GM23338 (cell line): ENCODE data around the gene WIPF3. TPM values are rescaled to one million over a fixed set of nuclear protein-coding genes. Genes with fewer than 3 reads are reported as not detected.

Experiments used
- ATAC-seq: fragments of 200-7000 bp; cut with Tn5 transposase; 3 replicates; pipeline ENCODE4 v1.9.1; 2020
- DNase-seq: peaks from one replicate; pipeline ENCODE4 v3.0.0-alpha.2; 2015; ENCODE audit warnings: low spot score
- H2AFZ ChIP-seq: fragments of 200-600 bp; sonication (generic); 2 replicates; pipeline ENCODE4 v1.8.0; 2016; ENCODE audit warnings: antibody characterized with exemption, mild to moderate bottlenecking, moderate library complexity
- H3F3A ChIP-seq: fragments of 200-600 bp; sonication (generic); replicated peaks from 2 replicates; pipeline ENCODE4 v1.8.0; 2017; ENCODE audit warnings: antibody characterized with exemption, mixed run types, low read depth
- H3K27ac ChIP-seq: fragments of 200-600 bp; sonication (generic); 2 replicates; pipeline ENCODE4 v1.6.1; 2016; ENCODE audit warnings: low read depth
- H3K27me3 ChIP-seq: fragments of 200-600 bp; sonication (generic); 2 replicates; pipeline ENCODE4 v1.8.0; 2016; ENCODE audit warnings: mild to moderate bottlenecking, mixed run types, moderate library complexity; ENCODE audit not compliant: insufficient read depth
- H3K36me3 ChIP-seq: fragments of 200-600 bp; sonication (generic); 2 replicates; pipeline ENCODE4 v1.8.0; 2016; ENCODE audit warnings: mild to moderate bottlenecking; ENCODE audit not compliant: insufficient read depth
- H3K4me1 ChIP-seq: fragments of 200-600 bp; sonication (generic); 2 replicates; pipeline ENCODE4 v1.8.0; 2016; ENCODE audit warnings: mild to moderate bottlenecking, moderate library complexity; ENCODE audit not compliant: insufficient read depth
- H3K4me2 ChIP-seq: fragments of 200-600 bp; sonication (generic); 2 replicates; pipeline ENCODE4 v1.7.1; 2017; ENCODE audit warnings: mixed run types
- H3K4me3 ChIP-seq: fragments of 200-600 bp; sonication (generic); 2 replicates; pipeline ENCODE4 v1.6.1; 2016; ENCODE audit warnings: mixed run types
- H3K79me2 ChIP-seq: fragments of 200-600 bp; sonication (generic); replicated peaks from 2 replicates; pipeline ENCODE4 v1.8.0; 2017; ENCODE audit warnings: mild to moderate bottlenecking; ENCODE audit not compliant: insufficient read depth
- H3K9me2 ChIP-seq: fragments of 200-600 bp; sonication (generic); 2 replicates; pipeline ENCODE4 v1.8.0; 2017; ENCODE audit not compliant: insufficient read depth
- H4K20me1 ChIP-seq: fragments of 200-600 bp; sonication (generic); replicated peaks from 2 replicates; pipeline ENCODE4 v1.8.0; 2017; ENCODE audit warnings: mild to moderate bottlenecking; ENCODE audit not compliant: insufficient read depth
- H3K27ac Mint-ChIP-seq: 2 replicates; pipeline ENCODE4 v1.8.0; 2020; ENCODE audit warnings: inconsistent platforms, mild to moderate bottlenecking, moderate library complexity, mixed read lengths
- H3K27me3 Mint-ChIP-seq: 3 replicates; pipeline ENCODE4 v1.8.0; 2022; ENCODE audit warnings: low read depth, mild to moderate bottlenecking, moderate library complexity, mixed read lengths, inconsistent platforms; ENCODE audit not compliant: insufficient read depth, poor library complexity
- H3K36me3 Mint-ChIP-seq: 3 replicates; pipeline ENCODE4 v1.8.0; 2021; ENCODE audit warnings: low read depth, mild to moderate bottlenecking, inconsistent platforms, moderate library complexity, mixed read lengths
- H3K4me1 Mint-ChIP-seq: 3 replicates; pipeline ENCODE4 v1.8.0; 2020; ENCODE audit warnings: mild to moderate bottlenecking, inconsistent platforms, mixed read lengths
- H3K4me3 Mint-ChIP-seq: 3 replicates; pipeline ENCODE4 v1.8.0; 2021; ENCODE audit warnings: moderate library complexity, mild to moderate bottlenecking, inconsistent platforms, mixed read lengths
- H3K9me3 Mint-ChIP-seq: 3 replicates; pipeline ENCODE4 v1.8.0; 2020; ENCODE audit warnings: moderate library complexity, mild to moderate bottlenecking, inconsistent platforms, mixed read lengths
- CREB1 ChIP-seq: fragments of 250-450 bp; sonication (Bioruptor Pico); IDR thresholded peaks from 2 replicates; pipeline ENCODE4 v1.5.0; 2020; ENCODE audit warnings: low read depth, mild to moderate bottlenecking, moderate library complexity
- EZH2 ChIP-seq: fragments of 200-600 bp; sonication (generic); IDR thresholded peaks from one replicate; pipeline ENCODE4 v1.8.0; 2017; ENCODE audit warnings: antibody characterized with exemption, mild to moderate bottlenecking, low read depth; ENCODE audit not compliant: unreplicated experiment
- EZH2phosphoT487 ChIP-seq: fragments of 200-600 bp; sonication (generic); IDR thresholded peaks from one replicate; pipeline ENCODE4 v1.8.1; 2018; ENCODE audit warnings: antibody characterized with exemption; ENCODE audit not compliant: unreplicated experiment
- JUNB ChIP-seq: IDR thresholded peaks from one replicate; pipeline ENCODE4 v1.6.1; 2016; ENCODE audit warnings: antibody characterized with exemption; ENCODE audit not compliant: unreplicated experiment
- NANOG ChIP-seq: IDR thresholded peaks from 2 replicates; pipeline ENCODE4 v1.6.1; 2016; ENCODE audit warnings: antibody characterized with exemption, borderline replicate concordance
- POLR2AphosphoS5 ChIP-seq: IDR thresholded peaks from 2 replicates; pipeline ENCODE4 v1.6.1; 2016; ENCODE audit warnings: antibody characterized with exemption, low read depth
- STAT1 ChIP-seq: IDR thresholded peaks from one replicate; pipeline ENCODE4 v1.6.1; 2016; ENCODE audit warnings: antibody characterized with exemption; ENCODE audit not compliant: unreplicated experiment
- ZNF114 ChIP-seq: fragments of 250-450 bp; sonication (Bioruptor Pico); IDR thresholded peaks from 2 replicates; pipeline ENCODE4 v1.5.0; 2020; ENCODE audit warnings: mild to moderate bottlenecking, moderate library complexity
- ZNF331 ChIP-seq: fragments of 250-450 bp; sonication (Bioruptor Pico); IDR thresholded peaks from 2 replicates; pipeline ENCODE4 v1.5.0; 2020; ENCODE audit warnings: low read depth, mild to moderate bottlenecking, moderate library complexity
- polyA plus RNA-seq: library from polyadenylated mRNA; unstranded; fragments of >200 nt; fragmentation: Nextera tagmentation; extraction: Ambion mirVana; gene quantifications from 2 replicates; pipeline ENCODE4 v1.2.1, GENCODE V29; 2016
- total RNA-seq: library from RNA; depleted of rRNA; stranded (reverse); fragments of >200 nt; shearing (Covaris generic); gene quantifications from 2 replicates; pipeline ENCODE4 v1.2.3, GENCODE V29; 2014
- TF ChIP-seq, protein P1 (sequence below): fragments of 250-450 bp; sonication (Bioruptor Pico); IDR thresholded peaks from 2 replicates; pipeline ENCODE4 v1.5.0; 2020; ENCODE audit warnings: mild to moderate bottlenecking, moderate library complexity
- TF ChIP-seq, protein P2 (sequence below), 2 experiments: fragments of 200-600 bp in 1 of 2; sonication (generic) in 1 of 2; conservative IDR thresholded peaks; 2 replicates each; pipeline versions ENCODE4 v1.5.1 to v1.6.1; 2016 to 2017; ENCODE audit warnings: antibody characterized with exemption in 2 of 2, low read depth in 2 of 2, mild to moderate bottlenecking in 2 of 2, moderate library complexity in 1 of 2
- TF ChIP-seq, protein P3 (sequence below): IDR thresholded peaks from one replicate; pipeline ENCODE4 v1.6.1; 2018; ENCODE audit warnings: antibody characterized with exemption; ENCODE audit not compliant: unreplicated experiment
- TF ChIP-seq, protein P4 (sequence below): IDR thresholded peaks from 2 replicates; pipeline ENCODE4 v1.6.1; 2016; ENCODE audit warnings: antibody characterized with exemption

Gene WIPF3
- total and polyA plus RNA-seq, 2 experiments from 2014 or later, result 5.7 to 11.4 TPM

DNA sequence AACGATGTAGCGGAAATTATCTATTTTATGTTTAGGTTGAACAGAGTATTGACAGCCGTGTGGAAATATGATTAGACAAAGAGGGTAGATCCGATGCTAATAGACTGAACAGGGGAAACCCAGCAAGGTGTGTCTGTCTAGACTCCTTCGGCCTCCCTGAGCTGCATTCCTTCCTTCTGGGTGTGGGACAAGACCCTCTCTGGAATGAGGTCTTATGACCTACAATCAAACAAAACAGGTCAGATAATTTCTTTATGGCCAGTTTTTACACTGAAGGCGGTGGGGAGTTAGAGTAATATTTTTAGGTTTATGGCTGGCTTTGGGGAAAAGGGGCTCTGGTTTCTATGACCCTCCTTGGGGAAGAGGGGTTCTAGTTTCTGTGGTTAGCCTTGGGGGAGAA lies 41.2 kb downstream of the WIPF3 start:
- Histone ChIP-seq H3K4me3 (no peak overlapping the region), H3K27me3 (no peaks in the 10 kb centered on the region), H3K27ac (no peak overlapping the region), H3F3A (no peaks in the 10 kb centered on the region), H3K9me2 (no peaks in the 10 kb centered on the region), H3K36me3 (no peaks in the 10 kb centered on the region), H4K20me1 (no peaks in the 10 kb centered on the region), H3K4me1 (no peaks in the 10 kb centered on the region), H3K4me2 (no peak overlapping the region), H2AFZ (no peak overlapping the region), H3K79me2 (no peaks in the 10 kb centered on the region)
- Mint-ChIP-seq H3K27me3 (peaks cover 6% of the 10 kb centered on the region), H3K4me3 (no peak overlapping the region), H3K4me1 (peaks cover 8% of the 10 kb centered on the region), H3K27ac (no peak overlapping the region), H3K36me3 (no peaks in the 10 kb centered on the region), H3K9me3 (no peaks in the 10 kb centered on the region)
- ATAC-seq, result no peak
- TF ChIP-seq ZNF331 (CRISPR knock-in tag), result no peak
- TF ChIP-seq EZH2, result no peak
- TF ChIP-seq POLR2AphosphoS5, result no peak
- TF ChIP-seq JUNB, result no peak
- TF ChIP-seq, protein P1, sequence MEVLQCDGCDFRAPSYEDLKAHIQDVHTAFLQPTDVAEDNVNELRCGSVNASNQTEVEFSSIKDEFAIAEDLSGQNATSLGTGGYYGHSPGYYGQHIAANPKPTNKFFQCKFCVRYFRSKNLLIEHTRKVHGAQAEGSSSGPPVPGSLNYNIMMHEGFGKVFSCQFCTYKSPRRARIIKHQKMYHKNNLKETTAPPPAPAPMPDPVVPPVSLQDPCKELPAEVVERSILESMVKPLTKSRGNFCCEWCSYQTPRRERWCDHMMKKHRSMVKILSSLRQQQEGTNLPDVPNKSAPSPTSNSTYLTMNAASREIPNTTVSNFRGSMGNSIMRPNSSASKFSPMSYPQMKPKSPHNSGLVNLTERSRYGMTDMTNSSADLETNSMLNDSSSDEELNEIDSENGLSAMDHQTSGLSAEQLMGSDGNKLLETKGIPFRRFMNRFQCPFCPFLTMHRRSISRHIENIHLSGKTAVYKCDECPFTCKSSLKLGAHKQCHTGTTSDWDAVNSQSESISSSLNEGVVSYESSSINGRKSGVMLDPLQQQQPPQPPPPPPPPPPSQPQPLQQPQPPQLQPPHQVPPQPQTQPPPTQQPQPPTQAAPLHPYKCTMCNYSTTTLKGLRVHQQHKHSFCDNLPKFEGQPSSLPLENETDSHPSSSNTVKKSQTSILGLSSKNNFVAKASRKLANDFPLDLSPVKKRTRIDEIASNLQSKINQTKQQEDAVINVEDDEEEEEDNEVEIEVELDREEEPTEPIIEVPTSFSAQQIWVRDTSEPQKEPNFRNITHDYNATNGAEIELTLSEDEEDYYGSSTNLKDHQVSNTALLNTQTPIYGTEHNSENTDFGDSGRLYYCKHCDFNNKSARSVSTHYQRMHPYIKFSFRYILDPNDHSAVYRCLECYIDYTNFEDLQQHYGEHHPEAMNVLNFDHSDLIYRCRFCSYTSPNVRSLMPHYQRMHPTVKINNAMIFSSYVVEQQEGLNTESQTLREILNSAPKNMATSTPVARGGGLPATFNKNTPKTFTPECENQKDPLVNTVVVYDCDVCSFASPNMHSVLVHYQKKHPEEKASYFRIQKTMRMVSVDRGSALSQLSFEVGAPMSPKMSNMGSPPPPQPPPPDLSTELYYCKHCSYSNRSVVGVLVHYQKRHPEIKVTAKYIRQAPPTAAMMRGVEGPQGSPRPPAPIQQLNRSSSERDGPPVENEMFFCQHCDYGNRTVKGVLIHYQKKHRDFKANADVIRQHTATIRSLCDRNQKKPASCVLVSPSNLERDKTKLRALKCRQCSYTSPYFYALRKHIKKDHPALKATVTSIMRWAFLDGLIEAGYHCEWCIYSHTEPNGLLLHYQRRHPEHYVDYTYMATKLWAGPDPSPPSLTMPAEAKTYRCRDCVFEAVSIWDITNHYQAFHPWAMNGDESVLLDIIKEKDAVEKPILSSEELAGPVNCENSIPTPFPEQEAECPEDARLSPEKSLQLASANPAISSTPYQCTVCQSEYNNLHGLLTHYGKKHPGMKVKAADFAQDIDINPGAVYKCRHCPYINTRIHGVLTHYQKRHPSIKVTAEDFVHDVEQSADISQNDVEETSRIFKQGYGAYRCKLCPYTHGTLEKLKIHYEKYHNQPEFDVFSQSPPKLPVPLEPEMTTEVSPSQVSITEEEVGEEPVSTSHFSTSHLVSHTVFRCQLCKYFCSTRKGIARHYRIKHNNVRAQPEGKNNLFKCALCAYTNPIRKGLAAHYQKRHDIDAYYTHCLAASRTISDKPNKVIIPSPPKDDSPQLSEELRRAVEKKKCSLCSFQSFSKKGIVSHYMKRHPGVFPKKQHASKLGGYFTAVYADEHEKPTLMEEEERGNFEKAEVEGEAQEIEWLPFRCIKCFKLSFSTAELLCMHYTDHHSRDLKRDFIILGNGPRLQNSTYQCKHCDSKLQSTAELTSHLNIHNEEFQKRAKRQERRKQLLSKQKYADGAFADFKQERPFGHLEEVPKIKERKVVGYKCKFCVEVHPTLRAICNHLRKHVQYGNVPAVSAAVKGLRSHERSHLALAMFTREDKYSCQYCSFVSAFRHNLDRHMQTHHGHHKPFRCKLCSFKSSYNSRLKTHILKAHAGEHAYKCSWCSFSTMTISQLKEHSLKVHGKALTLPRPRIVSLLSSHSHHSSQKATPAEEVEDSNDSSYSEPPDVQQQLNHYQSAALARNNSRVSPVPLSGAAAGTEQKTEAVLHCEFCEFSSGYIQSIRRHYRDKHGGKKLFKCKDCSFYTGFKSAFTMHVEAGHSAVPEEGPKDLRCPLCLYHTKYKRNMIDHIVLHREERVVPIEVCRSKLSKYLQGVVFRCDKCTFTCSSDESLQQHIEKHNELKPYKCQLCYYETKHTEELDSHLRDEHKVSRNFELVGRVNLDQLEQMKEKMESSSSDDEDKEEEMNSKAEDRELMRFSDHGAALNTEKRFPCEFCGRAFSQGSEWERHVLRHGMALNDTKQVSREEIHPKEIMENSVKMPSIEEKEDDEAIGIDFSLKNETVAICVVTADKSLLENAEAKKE, result no peak
- TF ChIP-seq STAT1, result no peak
- TF ChIP-seq, protein P2, sequence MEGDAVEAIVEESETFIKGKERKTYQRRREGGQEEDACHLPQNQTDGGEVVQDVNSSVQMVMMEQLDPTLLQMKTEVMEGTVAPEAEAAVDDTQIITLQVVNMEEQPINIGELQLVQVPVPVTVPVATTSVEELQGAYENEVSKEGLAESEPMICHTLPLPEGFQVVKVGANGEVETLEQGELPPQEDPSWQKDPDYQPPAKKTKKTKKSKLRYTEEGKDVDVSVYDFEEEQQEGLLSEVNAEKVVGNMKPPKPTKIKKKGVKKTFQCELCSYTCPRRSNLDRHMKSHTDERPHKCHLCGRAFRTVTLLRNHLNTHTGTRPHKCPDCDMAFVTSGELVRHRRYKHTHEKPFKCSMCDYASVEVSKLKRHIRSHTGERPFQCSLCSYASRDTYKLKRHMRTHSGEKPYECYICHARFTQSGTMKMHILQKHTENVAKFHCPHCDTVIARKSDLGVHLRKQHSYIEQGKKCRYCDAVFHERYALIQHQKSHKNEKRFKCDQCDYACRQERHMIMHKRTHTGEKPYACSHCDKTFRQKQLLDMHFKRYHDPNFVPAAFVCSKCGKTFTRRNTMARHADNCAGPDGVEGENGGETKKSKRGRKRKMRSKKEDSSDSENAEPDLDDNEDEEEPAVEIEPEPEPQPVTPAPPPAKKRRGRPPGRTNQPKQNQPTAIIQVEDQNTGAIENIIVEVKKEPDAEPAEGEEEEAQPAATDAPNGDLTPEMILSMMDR (conservative IDR thresholded peaks at IDR 0.05; ENCODE audit: low read depth in 2 of 2), result no peak
- TF ChIP-seq ZNF114 (CRISPR knock-in tag), result no peak
- TF ChIP-seq, protein P3, sequence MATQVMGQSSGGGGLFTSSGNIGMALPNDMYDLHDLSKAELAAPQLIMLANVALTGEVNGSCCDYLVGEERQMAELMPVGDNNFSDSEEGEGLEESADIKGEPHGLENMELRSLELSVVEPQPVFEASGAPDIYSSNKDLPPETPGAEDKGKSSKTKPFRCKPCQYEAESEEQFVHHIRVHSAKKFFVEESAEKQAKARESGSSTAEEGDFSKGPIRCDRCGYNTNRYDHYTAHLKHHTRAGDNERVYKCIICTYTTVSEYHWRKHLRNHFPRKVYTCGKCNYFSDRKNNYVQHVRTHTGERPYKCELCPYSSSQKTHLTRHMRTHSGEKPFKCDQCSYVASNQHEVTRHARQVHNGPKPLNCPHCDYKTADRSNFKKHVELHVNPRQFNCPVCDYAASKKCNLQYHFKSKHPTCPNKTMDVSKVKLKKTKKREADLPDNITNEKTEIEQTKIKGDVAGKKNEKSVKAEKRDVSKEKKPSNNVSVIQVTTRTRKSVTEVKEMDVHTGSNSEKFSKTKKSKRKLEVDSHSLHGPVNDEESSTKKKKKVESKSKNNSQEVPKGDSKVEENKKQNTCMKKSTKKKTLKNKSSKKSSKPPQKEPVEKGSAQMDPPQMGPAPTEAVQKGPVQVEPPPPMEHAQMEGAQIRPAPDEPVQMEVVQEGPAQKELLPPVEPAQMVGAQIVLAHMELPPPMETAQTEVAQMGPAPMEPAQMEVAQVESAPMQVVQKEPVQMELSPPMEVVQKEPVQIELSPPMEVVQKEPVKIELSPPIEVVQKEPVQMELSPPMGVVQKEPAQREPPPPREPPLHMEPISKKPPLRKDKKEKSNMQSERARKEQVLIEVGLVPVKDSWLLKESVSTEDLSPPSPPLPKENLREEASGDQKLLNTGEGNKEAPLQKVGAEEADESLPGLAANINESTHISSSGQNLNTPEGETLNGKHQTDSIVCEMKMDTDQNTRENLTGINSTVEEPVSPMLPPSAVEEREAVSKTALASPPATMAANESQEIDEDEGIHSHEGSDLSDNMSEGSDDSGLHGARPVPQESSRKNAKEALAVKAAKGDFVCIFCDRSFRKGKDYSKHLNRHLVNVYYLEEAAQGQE, result no peak
- TF ChIP-seq EZH2phosphoT487, result no peak
- no peak for TF ChIP-seq NANOG
- TF ChIP-seq, protein P4, sequence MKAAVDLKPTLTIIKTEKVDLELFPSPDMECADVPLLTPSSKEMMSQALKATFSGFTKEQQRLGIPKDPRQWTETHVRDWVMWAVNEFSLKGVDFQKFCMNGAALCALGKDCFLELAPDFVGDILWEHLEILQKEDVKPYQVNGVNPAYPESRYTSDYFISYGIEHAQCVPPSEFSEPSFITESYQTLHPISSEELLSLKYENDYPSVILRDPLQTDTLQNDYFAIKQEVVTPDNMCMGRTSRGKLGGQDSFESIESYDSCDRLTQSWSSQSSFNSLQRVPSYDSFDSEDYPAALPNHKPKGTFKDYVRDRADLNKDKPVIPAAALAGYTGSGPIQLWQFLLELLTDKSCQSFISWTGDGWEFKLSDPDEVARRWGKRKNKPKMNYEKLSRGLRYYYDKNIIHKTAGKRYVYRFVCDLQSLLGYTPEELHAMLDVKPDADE, result no peak
- no peak for TF ChIP-seq CREB1 (CRISPR knock-in tag)
- DNase-seq, result no peak
